ENCODE results near the gene DHX38. TPM values are rescaled to one million over a fixed set of nuclear protein-coding genes. Genes with fewer than 3 reads are reported as not detected.
"Not testable (repeated sequence)": the region's sequence is repeated elsewhere in the genome, so short reads cannot be mapped to it uniquely, and the experiment has no call there.

The DHX38 gene
- 86.3 and 95.8 TPM in 2 replicates for total RNA-seq

- intact Hi-C loops (cut with micrococcal nuclease): loop anchor here (1.0 to 10.0 kb wide), 7 partner anchors 27 to 806 kb away; partner anchors contain the start of genes CMTR2, DHODH, IST1 and PHLPP2
- H3K4me3 Mint-ChIP-seq (ENCODE audit: low read depth): peak within 1 kb of the TSS; percentile 98
- H3K4me1 Mint-ChIP-seq (ENCODE audit: low read depth): peaks cover 36% of the 10 kb centered on the region
- H3K36me3 Mint-ChIP-seq (ENCODE audit: low read depth): peaks cover 60% of the 10 kb centered on the region
- H3K27ac Mint-ChIP-seq: peak within 1 kb of the TSS; percentile 99
- no peaks in the 10 kb centered on the region for H3K9me3 Mint-ChIP-seq
- no peaks in the 10 kb centered on the region for H3K27me3 Mint-ChIP-seq (ENCODE audit: low read depth)
- peak; percentile 92 for DNase-seq (ENCODE audit: low spot score)
These were observed at the start of gene DHX38, which contains the start of gene TXNL4B for GRCh38 chr16:72093448-72094265. Gene DHX38, plus strand, starts transcription at chr16:72093847. Its CDS starts 2,311 bp downstream, at chr16:72096158. Gene TXNL4B, minus strand, starts transcription at chr16:72093620. Its CDS starts 2,871 bp downstream, at chr16:72090749.

DNA sequence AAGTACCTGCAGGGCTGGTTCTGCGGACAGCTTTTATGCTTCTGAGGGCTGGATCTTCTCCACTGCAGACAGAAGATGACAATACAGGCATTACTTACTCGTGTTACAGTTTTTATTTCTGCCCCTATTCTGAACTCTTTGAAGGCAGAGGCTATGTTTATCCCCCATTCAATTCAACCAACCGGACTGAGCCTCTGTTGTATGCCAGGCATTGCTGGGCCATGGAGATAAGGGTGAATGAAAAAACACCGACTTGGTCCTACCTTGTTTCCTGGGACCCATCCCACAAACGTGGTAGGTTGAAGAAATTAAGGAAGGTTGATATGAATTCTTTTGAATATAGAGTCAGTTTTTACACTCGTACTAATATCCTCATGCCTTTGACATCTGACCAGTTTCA lies 49.4 kb upstream of the DHX38 start:
- Mint-ChIP-seq H3K36me3 (ENCODE audit: low read depth) (no peaks in the 10 kb centered on the region), H3K4me3 (ENCODE audit: low read depth) (no peak overlapping the region), H3K27me3 (ENCODE audit: low read depth) (no peaks in the 10 kb centered on the region), H3K9me3 (peaks cover 6% of the 10 kb centered on the region), H3K27ac (no peak overlapping the region), H3K4me1 (ENCODE audit: low read depth) (no peaks in the 10 kb centered on the region)
- no peak for DNase-seq (ENCODE audit: low spot score)
- intact Hi-C loops (cut with micrococcal nuclease): no loop called here

GRCh38 chr16:72044825-72045359 lies 48.8 kb upstream of the DHX38 start:
- H3K9me3 Mint-ChIP-seq: peaks cover 7% of the 10 kb centered on the region
- H3K27ac Mint-ChIP-seq: no peak overlapping the region
- no peaks in the 10 kb centered on the region for H3K4me1 Mint-ChIP-seq (ENCODE audit: low read depth)
- no peaks in the 10 kb centered on the region for H3K36me3 Mint-ChIP-seq (ENCODE audit: low read depth)
- no peaks in the 10 kb centered on the region for H3K27me3 Mint-ChIP-seq (ENCODE audit: low read depth)
- DNase-seq (ENCODE audit: low spot score): no peak
- H3K4me3 Mint-ChIP-seq (ENCODE audit: low read depth): no peak overlapping the region
- intact Hi-C loops (cut with micrococcal nuclease): no loop called here

GRCh38 chr16:72049110-72049509 lies 44.5 kb upstream of the DHX38 start:
- Mint-ChIP-seq H3K9me3 (peaks cover 9% of the 10 kb centered on the region), H3K36me3 (ENCODE audit: low read depth) (no peaks in the 10 kb centered on the region), H3K27me3 (ENCODE audit: low read depth) (peaks cover 1% of the 10 kb centered on the region), H3K4me3 (ENCODE audit: low read depth) (no peak overlapping the region), H3K4me1 (ENCODE audit: low read depth) (no peaks in the 10 kb centered on the region), H3K27ac (no peak overlapping the region)
- intact Hi-C loops (cut with micrococcal nuclease): no loop called here
- DNase-seq (ENCODE audit: low spot score): no peak

DNA sequence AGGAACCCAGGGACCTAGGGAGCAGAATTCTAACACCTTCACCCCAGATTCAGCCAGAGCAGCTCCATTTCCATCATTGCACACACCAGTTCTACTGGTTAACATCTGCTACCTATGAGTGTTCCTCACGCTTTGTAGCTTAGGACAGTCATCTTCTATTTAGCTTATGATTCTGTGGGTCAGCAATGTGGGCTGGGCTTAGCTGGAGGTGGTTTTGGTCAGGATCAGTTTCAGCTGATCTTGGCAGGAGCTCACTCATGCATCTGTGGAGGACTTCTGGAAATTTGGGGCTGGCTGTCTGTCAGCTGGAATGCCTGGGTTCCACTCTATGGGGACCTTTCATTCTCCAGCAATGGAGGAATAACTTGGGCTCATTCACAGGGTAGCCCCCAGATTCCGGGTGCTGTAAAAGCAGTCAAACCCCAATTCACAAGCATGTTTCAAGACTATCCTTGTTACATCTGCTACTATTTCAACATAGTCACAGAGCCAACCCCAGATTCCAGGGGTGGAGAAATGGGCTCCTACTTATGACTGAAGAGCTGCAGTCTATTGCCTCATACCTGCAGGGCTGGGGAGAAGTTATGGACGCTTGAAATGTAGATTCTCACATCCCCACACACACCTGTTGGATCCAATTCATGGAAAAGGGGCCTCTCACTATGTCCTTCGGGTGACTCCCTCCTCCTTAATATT lies 42.7 kb upstream of the DHX38 start:
- Mint-ChIP-seq H3K4me3 (ENCODE audit: low read depth) (no peak overlapping the region), H3K27me3 (ENCODE audit: low read depth) (peaks cover 1% of the 10 kb centered on the region), H3K36me3 (ENCODE audit: low read depth) (no peaks in the 10 kb centered on the region), H3K4me1 (ENCODE audit: low read depth) (no peaks in the 10 kb centered on the region), H3K27ac (no peak overlapping the region), H3K9me3 (peaks cover 9% of the 10 kb centered on the region)
- no peak for DNase-seq (ENCODE audit: low spot score)
- intact Hi-C loops (cut with micrococcal nuclease): no loop called here

DNA sequence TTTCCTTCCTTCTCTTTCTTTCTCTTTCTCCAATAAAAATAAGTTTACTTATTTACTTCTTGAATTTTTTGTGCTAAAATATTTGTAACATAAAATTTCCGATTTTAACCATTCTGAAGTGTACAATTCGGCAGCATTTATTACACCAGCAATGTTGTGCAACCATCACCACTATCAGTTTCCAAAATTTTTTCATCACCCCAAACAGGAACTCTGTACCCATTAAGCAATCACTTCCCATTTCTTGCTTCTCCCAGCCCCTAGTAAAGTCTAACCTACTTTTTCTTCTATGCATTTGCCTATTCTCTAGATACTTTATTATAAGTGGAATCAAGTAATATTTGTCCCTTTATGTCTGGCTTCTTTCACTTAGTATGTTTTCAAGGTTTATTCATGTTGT lies 41.8 kb upstream of the DHX38 start:
- DNase-seq (ENCODE audit: low spot score): no peak
- H3K4me1 Mint-ChIP-seq (ENCODE audit: low read depth): no peaks in the 10 kb centered on the region
- intact Hi-C loops (cut with micrococcal nuclease): no loop called here

GRCh38 chr16:72054254-72054847 lies 39.3 kb upstream of the DHX38 start, which contains the start of gene HP:
Gene HP, plus strand, starts transcription at chr16:72054505. Its CDS starts 148 bp downstream, at chr16:72054653.
- intact Hi-C loops (cut with micrococcal nuclease); H3K27me3 Mint-ChIP-seq (ENCODE audit: low read depth); H3K27ac Mint-ChIP-seq; H3K36me3 Mint-ChIP-seq (ENCODE audit: low read depth); H3K4me1 Mint-ChIP-seq (ENCODE audit: low read depth); H3K4me3 Mint-ChIP-seq (ENCODE audit: low read depth); H3K9me3 Mint-ChIP-seq; DNase-seq (ENCODE audit: low spot score): not testable (repeated sequence)

More for the DNA sequence above, 41.8 kb upstream of the DHX38 start:
- Mint-ChIP-seq H3K27me3 (ENCODE audit: low read depth) (peaks cover 1% of the 10 kb centered on the region), H3K9me3 (peaks cover 9% of the 10 kb centered on the region), H3K27ac (no peak overlapping the region), H3K36me3 (ENCODE audit: low read depth) (no peaks in the 10 kb centered on the region), H3K4me3 (ENCODE audit: low read depth) (no peak overlapping the region)

DNA sequence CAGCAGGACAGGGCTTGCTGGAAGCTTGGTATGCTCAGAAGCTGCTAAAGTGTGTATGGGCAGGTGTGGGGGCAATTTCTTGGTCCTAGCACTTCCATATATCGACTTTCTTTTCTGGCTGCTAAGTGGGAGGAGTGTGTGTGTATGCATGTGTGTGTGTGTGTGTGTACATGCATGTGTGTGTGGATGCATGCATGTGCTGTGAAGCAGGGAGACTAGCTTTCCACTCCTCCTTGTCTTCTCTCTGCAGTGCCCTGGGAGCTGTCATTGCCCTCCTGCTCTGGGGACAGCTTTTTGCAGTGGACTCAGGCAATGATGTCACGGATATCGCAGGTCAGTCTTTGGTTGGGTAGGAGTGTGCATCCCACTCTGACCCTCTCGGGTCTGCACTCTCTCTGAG lies 37.7 kb upstream of the DHX38 start:
- H3K9me3 Mint-ChIP-seq: no peaks in the 10 kb centered on the region
- H3K4me1 Mint-ChIP-seq (ENCODE audit: low read depth): no peaks in the 10 kb centered on the region
- no peaks in the 10 kb centered on the region for H3K36me3 Mint-ChIP-seq (ENCODE audit: low read depth)
- no peak overlapping the region for H3K27ac Mint-ChIP-seq
- intact Hi-C loops (cut with micrococcal nuclease): no loop called here
- no peak overlapping the region for H3K4me3 Mint-ChIP-seq (ENCODE audit: low read depth)
- DNase-seq (ENCODE audit: low spot score): no peak
- H3K27me3 Mint-ChIP-seq (ENCODE audit: low read depth): peaks cover 1% of the 10 kb centered on the region

DNA sequence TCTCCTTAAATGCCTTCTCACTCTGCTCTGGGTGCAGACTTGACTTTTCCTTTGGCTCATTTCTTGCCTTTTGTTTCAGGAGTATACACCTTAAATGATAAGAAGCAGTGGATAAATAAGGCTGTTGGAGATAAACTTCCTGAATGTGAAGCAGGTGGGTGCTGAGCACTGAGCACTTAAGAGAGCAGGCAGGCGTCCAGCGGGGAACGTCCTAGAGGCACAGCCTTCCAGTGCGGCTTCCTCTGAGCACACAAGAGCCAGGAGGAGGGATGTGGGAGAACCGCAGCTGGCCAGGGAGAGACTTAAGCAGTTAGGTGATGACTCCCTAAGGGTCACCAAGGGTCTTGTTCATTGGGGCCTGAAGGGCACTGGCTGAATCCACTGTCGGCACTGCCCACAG lies 36.3 kb upstream of the DHX38 start:
- DNase-seq (ENCODE audit: low spot score); H3K36me3 Mint-ChIP-seq (ENCODE audit: low read depth); H3K9me3 Mint-ChIP-seq; intact Hi-C loops (cut with micrococcal nuclease); H3K4me3 Mint-ChIP-seq (ENCODE audit: low read depth); H3K27me3 Mint-ChIP-seq (ENCODE audit: low read depth); H3K4me1 Mint-ChIP-seq (ENCODE audit: low read depth); H3K27ac Mint-ChIP-seq: not testable (repeated sequence)

DNA sequence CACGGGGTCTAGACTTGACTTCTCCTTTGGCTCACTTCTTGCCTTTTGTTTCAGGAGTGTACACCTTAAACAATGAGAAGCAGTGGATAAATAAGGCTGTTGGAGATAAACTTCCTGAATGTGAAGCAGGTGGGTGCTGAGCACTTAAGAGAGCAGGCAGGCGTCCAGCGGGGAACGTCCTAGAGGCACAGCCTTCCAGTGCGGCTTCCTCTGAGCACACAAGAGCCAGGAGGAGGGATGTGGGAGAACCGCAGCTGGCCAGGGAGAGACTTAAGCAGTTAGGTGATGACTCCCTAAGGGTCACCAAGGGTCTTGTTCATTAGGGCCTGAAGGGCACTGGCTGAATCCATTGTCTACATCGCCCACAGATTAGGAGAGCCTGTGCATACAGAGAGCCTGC lies 34.6 kb upstream of the DHX38 start:
- H3K4me3 Mint-ChIP-seq (ENCODE audit: low read depth); DNase-seq (ENCODE audit: low spot score); H3K4me1 Mint-ChIP-seq (ENCODE audit: low read depth); intact Hi-C loops (cut with micrococcal nuclease); H3K27ac Mint-ChIP-seq; H3K9me3 Mint-ChIP-seq; H3K36me3 Mint-ChIP-seq (ENCODE audit: low read depth); H3K27me3 Mint-ChIP-seq (ENCODE audit: low read depth): not testable (repeated sequence)

GRCh38 chr16:72060405-72060804 lies 33.2 kb upstream of the DHX38 start:
- no peak for DNase-seq (ENCODE audit: low spot score)
- H3K27me3 Mint-ChIP-seq (ENCODE audit: low read depth): no peaks in the 10 kb centered on the region
- H3K4me3 Mint-ChIP-seq (ENCODE audit: low read depth): no peak overlapping the region
- no peaks in the 10 kb centered on the region for H3K36me3 Mint-ChIP-seq (ENCODE audit: low read depth)
- no peaks in the 10 kb centered on the region for H3K4me1 Mint-ChIP-seq (ENCODE audit: low read depth)
- intact Hi-C loops (cut with micrococcal nuclease): no loop called here
- no peaks in the 10 kb centered on the region for H3K9me3 Mint-ChIP-seq
- no peak overlapping the region for H3K27ac Mint-ChIP-seq

DNA sequence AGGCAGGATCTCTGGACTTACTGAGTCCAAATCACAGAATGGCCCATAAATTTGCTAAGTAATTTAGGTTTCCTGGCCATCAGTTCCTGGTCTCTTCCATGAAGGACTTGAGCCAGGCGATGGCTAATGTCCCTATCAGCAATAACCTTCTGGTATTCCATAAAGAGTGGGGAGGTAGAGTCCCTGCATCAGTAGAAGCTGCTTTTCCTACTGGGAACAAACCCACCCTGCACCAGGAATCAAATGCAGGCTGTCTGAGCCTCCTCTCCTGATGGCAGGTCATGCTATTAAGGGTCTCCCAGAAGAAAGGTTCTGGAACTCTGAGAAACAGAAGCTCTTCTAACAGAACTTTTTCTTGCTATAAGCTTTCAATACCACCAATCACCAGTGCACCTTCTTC lies 32.1 kb upstream of the DHX38 start:
- intact Hi-C loops (cut with micrococcal nuclease): no loop called here
- DNase-seq (ENCODE audit: low spot score): no peak
- Mint-ChIP-seq H3K36me3 (ENCODE audit: low read depth) (no peaks in the 10 kb centered on the region), H3K27ac (no peak overlapping the region), H3K27me3 (ENCODE audit: low read depth) (no peaks in the 10 kb centered on the region), H3K4me3 (ENCODE audit: low read depth) (no peak overlapping the region), H3K9me3 (no peaks in the 10 kb centered on the region), H3K4me1 (ENCODE audit: low read depth) (no peaks in the 10 kb centered on the region)

Measured in activated T-helper 2 cell treated with anti-CD3 and anti-CD28 coated beads, Interferon-gamma antibody, Interleukin-2, Interleukin-4, amounts not matched to agents 10 μg/mL and 5 μg/mL and 100 μg/mL, durations not matched to agents 14 hours and 24 hours and 36 hours (primary cell).